ENCODE data around the gene LHB.
"Not testable (repeated sequence)": the region's sequence is repeated elsewhere in the genome, so short reads cannot be mapped to it uniquely, and the experiment has no call there.

- not testable (repeated sequence) for TF ChIP-seq CTCF (IDR thresholded peaks at IDR 0.05; ENCODE audit: insufficient read depth, low read length); POLR2AphosphoS5 (IDR thresholded peaks at IDR 0.05; ENCODE audit: low read depth)
These were observed 33.6 kb upstream of the LHB start for GRCh38 chr19:49050376-49051033.
